A673 (cell line): ENCODE measurements around the gene NFATC1. TPM values are rescaled to one million over a fixed set of nuclear protein-coding genes. Genes with fewer than 3 reads are reported as not detected.

Source experiments
- BruUV-seq: library from RNA; stranded (reverse); fragments of 400-500 nt; replicated peaks from 2 replicates; lab custom pipeline; 2021; lab: Mats Ljungman, UMichigan
- CTCF ChIA-PET: fragments of 300-600 bp; sonication (Branson Sonifier 250); formaldehyde crosslinking; loops from one replicate; lab custom pipeline; 2022; ENCODE audit warnings: antibody characterized with exemption; lab: Charles Lee
- POLR2A ChIA-PET: fragments of 300-600 bp; sonication (Branson Sonifier 250); formaldehyde crosslinking; loops from one replicate; lab custom pipeline; 2022; ENCODE audit warnings: antibody characterized with exemption; ENCODE audit not compliant: low non-redundant PET; lab: Charles Lee
- DNase-seq: peaks from one replicate; pipeline ENCODE4 v3.0.0-alpha.2; 2015; ENCODE audit warnings: low spot score
- H3K27ac ChIP-seq: fragments of 200-600 bp; sonication (generic); 2 replicates; pipeline ENCODE4 v1.5.1; 2016; ENCODE audit warnings: mixed run types, low read depth, mild to moderate bottlenecking, mixed read lengths, antibody characterized with exemption, low read length; ENCODE audit not compliant: poor library complexity, severe bottlenecking
- H3K27me3 ChIP-seq: fragments of 200-600 bp; sonication (generic); replicated peaks from 2 replicates; pipeline ENCODE4 v1.6.1; 2017; ENCODE audit warnings: mixed run types, low read depth, mild to moderate bottlenecking, mixed read lengths, antibody characterized with exemption, low read length; ENCODE audit not compliant: insufficient read depth, poor library complexity
- H3K36me3 ChIP-seq: fragments of 200-600 bp; sonication (generic); 2 replicates; pipeline ENCODE4 v1.6.1; 2016; ENCODE audit warnings: mixed run types, mild to moderate bottlenecking, mixed read lengths, antibody characterized with exemption, low read length; ENCODE audit not compliant: insufficient read depth, poor library complexity, severe bottlenecking
- H3K4me1 ChIP-seq: fragments of 200-600 bp; sonication (generic); 2 replicates; pipeline ENCODE4 v1.6.1; 2017; ENCODE audit warnings: mixed run types, mild to moderate bottlenecking, mixed read lengths, antibody characterized with exemption, low read length; ENCODE audit not compliant: insufficient read depth, poor library complexity, severe bottlenecking
- H3K4me3 ChIP-seq: fragments of 200-600 bp; sonication (generic); 2 replicates; pipeline ENCODE4 v1.5.1; 2016; ENCODE audit warnings: low read depth, mixed run types, mild to moderate bottlenecking, mixed read lengths, low read length; ENCODE audit not compliant: poor library complexity, severe bottlenecking
- H3K9me3 ChIP-seq: fragments of 200-600 bp; sonication (generic); 2 replicates; pipeline ENCODE4 v1.6.1; 2016; ENCODE audit warnings: mixed run types, low read depth, mild to moderate bottlenecking, mixed read lengths, antibody characterized with exemption, low read length; ENCODE audit not compliant: poor library complexity, severe bottlenecking
- CTCF ChIP-seq: fragments of 300-800, 200-600 bp; sonication (generic); conservative IDR thresholded peaks from 2 replicates; pipeline ENCODE4 v1.5.1; 2017; ENCODE audit warnings: low read depth, mild to moderate bottlenecking, antibody characterized with exemption, low read length, moderate library complexity, mixed read lengths
- EZH2 ChIP-seq: fragments of 200-600 bp; sonication (generic); IDR thresholded peaks from 2 replicates; pipeline ENCODE4 v1.6.1; 2017; ENCODE audit warnings: borderline replicate concordance, low read depth, mild to moderate bottlenecking, mixed read lengths, antibody characterized with exemption, low read length; ENCODE audit not compliant: poor library complexity, severe bottlenecking
- intact Hi-C: fragments of 100-400 bp; cut with micrococcal nuclease; formaldehyde crosslinking; loops from one replicate; pipeline ENCODE4 v1.10.0; 2022; ENCODE audit not compliant: unreplicated experiment
- total RNA-seq: library from RNA; stranded (reverse); gene quantifications from 2 replicates; pipeline ENCODE4 v1.2.3, GENCODE V29; 2021

NFATC1 gene
- total RNA-seq, 1 experiment from 2014 or later, result 10.4 TPM

- POLR2A ChIA-PET, result no interaction called here
- TF ChIP-seq CTCF (no peak), EZH2 (no peak)
- BruUV-seq, result no TSS peak
Measured at GRCh38 chr18:79432376-79433120, 36.8 kb downstream of the NFATC1 start.

GRCh38 chr18:79433431-79433830, 37.7 kb downstream of the NFATC1 start:
- Histone ChIP-seq H3K27ac (no peak overlapping the region), H3K36me3 (no peaks in the 10 kb centered on the region), H3K9me3 (no peaks in the 10 kb centered on the region), H3K27me3 (no peaks in the 10 kb centered on the region), H3K4me1 (no peaks in the 10 kb centered on the region), H3K4me3 (no peak overlapping the region)
- ChIA-PET CTCF (no interaction called here), POLR2A (no interaction called here)
- intact Hi-C loops, result no loop called here
- no peak for DNase-seq
- TF ChIP-seq CTCF (no peak), EZH2 (no peak)
- no TSS peak for BruUV-seq

More at GRCh38 chr18:79432376-79433120, 36.8 kb downstream of the NFATC1 start:
- no peaks in the 10 kb centered on the region for H3K36me3 ChIP-seq
- DNase-seq, result no peak
- no peaks in the 10 kb centered on the region for H3K27me3 ChIP-seq
- no peaks in the 10 kb centered on the region for H3K9me3 ChIP-seq
- CTCF ChIA-PET, result no interaction called here
- H3K4me3 ChIP-seq, result no peak overlapping the region
- intact Hi-C loops, result no loop called here
- H3K4me1 ChIP-seq, result no peaks in the 10 kb centered on the region
- H3K27ac ChIP-seq, result no peak overlapping the region

- Histone ChIP-seq H3K9me3 (no peaks in the 10 kb centered on the region), H3K36me3 (no peaks in the 10 kb centered on the region), H3K27ac (no peak overlapping the region), H3K27me3 (no peaks in the 10 kb centered on the region), H3K4me1 (no peaks in the 10 kb centered on the region), H3K4me3 (no peak overlapping the region)
- no TSS peak for BruUV-seq
- ChIA-PET CTCF (no interaction called here), POLR2A (no interaction called here)
- DNase-seq, result no peak
- TF ChIP-seq CTCF (no peak), EZH2 (no peak)
- intact Hi-C loops, result no loop called here
Measured at GRCh38 chr18:79434607-79435401, 39.1 kb downstream of the NFATC1 start.
